Peyer's patch (tissue), 4 donors: Measurements from ENCODE around the gene ATP10A. TPM values are rescaled to one million over a fixed set of nuclear protein-coding genes. Genes with fewer than 3 reads are reported as not detected.

Experiments
- DNase-seq, 3 donors: peaks; one replicate each; pipeline ENCODE4 v3.0.0-alpha.2; 2017 to 2019
- H3K27ac ChIP-seq, 4 donors: fragments of 200-600 bp; sonication (generic); one replicate each; pipeline ENCODE4 v1.5.1; 2016 to 2019
- H3K27me3 ChIP-seq, 2 donors: fragments of 200-600 bp; sonication (generic); one replicate each; pipeline ENCODE4 v1.5.1; 2019
- H3K36me3 ChIP-seq, 3 donors: fragments of 200-600 bp; sonication (generic); one replicate each; pipeline ENCODE4 v1.5.1; 2016 to 2019
- H3K4me1 ChIP-seq, 4 donors: fragments of 200-600 bp; sonication (generic); one replicate each; pipeline ENCODE4 v1.5.1; 2016 to 2019
- H3K4me3 ChIP-seq, 4 donors: fragments of 200-600 bp; sonication (generic); 1 replicate in 3 of 4; 2 replicates in 1 of 4; pipeline ENCODE4 v1.5.1; 2016 to 2019; ENCODE audit warnings: mild to moderate bottlenecking in 1 of 4
- H3K9me3 ChIP-seq, 4 donors: fragments of 200-600 bp; sonication (generic); one replicate each; pipeline ENCODE4 v1.5.1; 2016 to 2019; ENCODE audit warnings: mild to moderate bottlenecking in 1 of 4
- CTCF ChIP-seq, 6 experiments: fragments of 450-650 bp in 4 of 6; fragments of 200-600 bp in 2 of 6; sonication (generic) in 1 of 6; IDR thresholded peaks; one replicate each; pipeline ENCODE4 v1.5.1; 2017 to 2019; ENCODE audit warnings: antibody characterized with exemption in 6 of 6, mild to moderate bottlenecking in 3 of 6, moderate library complexity in 1 of 6
- POLR2A ChIP-seq, 2 donors: fragments of 450-650 bp; IDR thresholded peaks; one replicate each; pipeline ENCODE4 v1.5.1; 2017; ENCODE audit warnings: antibody characterized with exemption in 2 of 2, mild to moderate bottlenecking in 2 of 2, moderate library complexity in 2 of 2
- total RNA-seq, 4 donors: library from RNA; depleted of rRNA; stranded (reverse); fragments of >200 nt; gene quantifications; one replicate each; pipeline ENCODE4 v1.1.0, GENCODE V29; 2016

Gene ATP10A
- total RNA-seq, 4 donors from 2014 or later: 1.6 to 7.4 (median 3.7) TPM

GRCh38 chr15:25727867-25728600 lies 135.1 kb downstream of the ATP10A start:
- no peak for DNase-seq
- Histone ChIP-seq H3K4me3 (no peak overlapping the region), H3K27me3 (no peaks in the 10 kb centered on the region), H3K9me3 (peaks cover 0 to 3% (median 0%) of the 10 kb centered on the region in 4 donors), H3K27ac (no peak overlapping the region), H3K36me3 (no peaks in the 10 kb centered on the region), H3K4me1 (no peaks in the 10 kb centered on the region)
- no peak for TF ChIP-seq CTCF (IDR thresholded peaks at IDR 0.05)
- TF ChIP-seq POLR2A (IDR thresholded peaks at IDR 0.05): no peak

- DNase-seq: no peak
Observed at GRCh38 chr15:25727116-25727515, 136.0 kb downstream of the ATP10A start.

GRCh38 chr15:25725758-25726157 lies 137.4 kb downstream of the ATP10A start:
- H3K27ac ChIP-seq: no peak overlapping the region
- no peaks in the 10 kb centered on the region for H3K9me3 ChIP-seq
- no peaks in the 10 kb centered on the region for H3K27me3 ChIP-seq
- no peak for DNase-seq
- TF ChIP-seq CTCF (IDR thresholded peaks at IDR 0.05) (no peak), POLR2A (IDR thresholded peaks at IDR 0.05) (no peak)
- H3K4me3 ChIP-seq: no peak overlapping the region
- no peaks in the 10 kb centered on the region for H3K4me1 ChIP-seq
- no peaks in the 10 kb centered on the region for H3K36me3 ChIP-seq

More at GRCh38 chr15:25727116-25727515, 136.0 kb downstream of the ATP10A start:
- Histone ChIP-seq H3K27me3 (no peaks in the 10 kb centered on the region), H3K36me3 (no peaks in the 10 kb centered on the region), H3K4me3 (no peak overlapping the region), H3K27ac (no peak overlapping the region), H3K4me1 (no peaks in the 10 kb centered on the region), H3K9me3 (no peaks in the 10 kb centered on the region)
- no peak for TF ChIP-seq CTCF (IDR thresholded peaks at IDR 0.05)
- no peak for TF ChIP-seq POLR2A (IDR thresholded peaks at IDR 0.05)

- H3K4me1 ChIP-seq: no peaks in the 10 kb centered on the region
- TF ChIP-seq CTCF (IDR thresholded peaks at IDR 0.05) (no peak), POLR2A (IDR thresholded peaks at IDR 0.05) (no peak)
- H3K9me3 ChIP-seq: no peaks in the 10 kb centered on the region
- H3K27ac ChIP-seq: no peak overlapping the region
- H3K36me3 ChIP-seq: no peaks in the 10 kb centered on the region
- DNase-seq: no peak
- H3K27me3 ChIP-seq: no peaks in the 10 kb centered on the region
- no peak overlapping the region for H3K4me3 ChIP-seq
Observed at GRCh38 chr15:25724899-25725298, 138.2 kb downstream of the ATP10A start.

- Histone ChIP-seq H3K36me3 (no peaks in the 10 kb centered on the region), H3K9me3 (no peaks in the 10 kb centered on the region), H3K27me3 (no peaks in the 10 kb centered on the region), H3K4me3 (no peak overlapping the region), H3K4me1 (no peaks in the 10 kb centered on the region), H3K27ac (no peak overlapping the region)
- DNase-seq: no peak
- TF ChIP-seq POLR2A (IDR thresholded peaks at IDR 0.05): no peak
- no peak for TF ChIP-seq CTCF (IDR thresholded peaks at IDR 0.05)
Observed at GRCh38 chr15:25721605-25721955, 141.5 kb downstream of the ATP10A start.
